ENCODE data around the gene GPATCH8. TPM values are rescaled to one million over a fixed set of nuclear protein-coding genes. Genes with fewer than 3 reads are reported as not detected.
"Not testable (repeated sequence)": the region's sequence is repeated elsewhere in the genome, so short reads cannot be mapped to it uniquely, and the experiment has no call there.

The GPATCH8 gene
- total RNA-seq, 4 donors from 2014 or later = 52.7 to 106 (median 57.7) TPM

DNA sequence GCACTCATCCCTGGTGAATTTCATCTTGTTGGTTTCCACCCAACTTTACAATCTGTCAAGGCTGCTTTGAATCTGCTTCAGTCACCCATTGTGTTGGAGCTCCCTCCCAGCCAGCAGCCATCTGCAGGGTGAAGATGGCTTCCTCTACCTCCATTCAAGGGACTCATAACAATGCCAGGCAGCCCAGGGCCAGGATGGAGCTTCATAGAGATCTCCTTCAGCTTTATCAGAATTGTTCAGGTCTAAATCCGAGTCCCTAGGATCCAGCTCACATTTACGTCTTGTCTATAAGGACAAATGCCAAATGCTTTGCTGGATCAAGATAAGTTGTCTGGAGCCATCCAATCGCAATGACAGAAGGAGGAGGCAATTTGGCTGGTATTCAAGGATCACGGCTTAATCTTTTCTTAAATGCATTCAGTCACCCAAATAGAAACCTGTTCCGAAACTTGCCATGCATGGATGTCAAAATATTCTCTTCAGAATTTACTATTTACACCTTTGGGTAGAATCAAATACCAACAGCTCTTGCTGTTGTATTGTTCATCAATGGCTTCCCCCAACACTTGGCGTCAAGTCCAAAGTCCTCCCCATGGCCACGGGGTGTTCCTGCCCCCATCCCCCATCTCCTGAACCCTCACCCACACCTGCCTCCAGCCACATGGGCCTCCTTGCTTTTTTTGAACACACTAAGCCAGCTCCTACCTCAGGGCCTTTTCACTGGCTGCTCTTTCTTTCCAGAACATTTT lies 135.8 kb downstream of the GPATCH8 start:
- DNase-seq = peak; percentile 40
- H3K9me3 ChIP-seq = no peaks in the 10 kb centered on the region
- 30 to 33% methylated on average over 7 of the region's 7 CpGs for WGBS, 2 donors

DNA sequence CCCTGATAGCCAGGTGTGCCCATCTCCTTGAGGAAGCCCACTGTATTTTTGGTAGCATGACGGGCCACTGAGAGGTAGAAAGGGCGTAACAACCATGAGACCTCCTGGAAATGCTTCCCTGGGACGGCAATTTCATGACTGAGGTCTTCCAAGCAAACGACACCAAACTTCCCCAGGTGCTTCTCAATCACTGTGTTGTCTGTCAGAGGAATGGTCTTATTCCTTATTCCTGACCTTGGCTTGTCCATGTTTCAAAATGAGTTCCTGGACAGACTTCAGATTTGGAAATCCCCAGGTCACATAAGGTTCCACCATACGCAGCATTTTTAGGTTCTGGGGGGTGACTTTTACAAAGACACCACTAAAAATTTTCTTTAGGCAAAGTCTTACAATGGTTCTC lies 138.2 kb downstream of the GPATCH8 start:
- H3K4me3 ChIP-seq (replicated peaks in 1 of 3); DNase-seq; H3K27me3 ChIP-seq; H3K9me3 ChIP-seq; H3K36me3 ChIP-seq; intact Hi-C loops (cut with DNase I): not testable (repeated sequence)
- H3K4me1 ChIP-seq = peaks cover 43 to 51% of the 10 kb centered on the region in 2 donors
- peak overlapping the region in 2 of 3 donors; percentile 31 to 49 for H3K27ac ChIP-seq
- WGBS, 2 donors = 88 to 95% methylated on average over 5 of the region's 5 CpGs

More for the DNA sequence above, 135.8 kb downstream of the GPATCH8 start:
- intact Hi-C loops (cut with DNase I) = no loop called here
- no peaks in the 10 kb centered on the region for H3K36me3 ChIP-seq
- H3K4me1 ChIP-seq = peaks cover 32 to 38% of the 10 kb centered on the region in 2 donors
- no peaks in the 10 kb centered on the region for H3K27me3 ChIP-seq
- H3K27ac ChIP-seq = peak overlapping the region; percentile 12 to 58 (median 47)
- H3K4me3 ChIP-seq (replicated peaks in 1 of 3) = no peak overlapping the region
- no peak for TF ChIP-seq POLR2A (IDR thresholded peaks at IDR 0.05)
- TF ChIP-seq, protein P1, sequence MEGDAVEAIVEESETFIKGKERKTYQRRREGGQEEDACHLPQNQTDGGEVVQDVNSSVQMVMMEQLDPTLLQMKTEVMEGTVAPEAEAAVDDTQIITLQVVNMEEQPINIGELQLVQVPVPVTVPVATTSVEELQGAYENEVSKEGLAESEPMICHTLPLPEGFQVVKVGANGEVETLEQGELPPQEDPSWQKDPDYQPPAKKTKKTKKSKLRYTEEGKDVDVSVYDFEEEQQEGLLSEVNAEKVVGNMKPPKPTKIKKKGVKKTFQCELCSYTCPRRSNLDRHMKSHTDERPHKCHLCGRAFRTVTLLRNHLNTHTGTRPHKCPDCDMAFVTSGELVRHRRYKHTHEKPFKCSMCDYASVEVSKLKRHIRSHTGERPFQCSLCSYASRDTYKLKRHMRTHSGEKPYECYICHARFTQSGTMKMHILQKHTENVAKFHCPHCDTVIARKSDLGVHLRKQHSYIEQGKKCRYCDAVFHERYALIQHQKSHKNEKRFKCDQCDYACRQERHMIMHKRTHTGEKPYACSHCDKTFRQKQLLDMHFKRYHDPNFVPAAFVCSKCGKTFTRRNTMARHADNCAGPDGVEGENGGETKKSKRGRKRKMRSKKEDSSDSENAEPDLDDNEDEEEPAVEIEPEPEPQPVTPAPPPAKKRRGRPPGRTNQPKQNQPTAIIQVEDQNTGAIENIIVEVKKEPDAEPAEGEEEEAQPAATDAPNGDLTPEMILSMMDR (IDR thresholded peaks at IDR 0.05) = no peak

DNA sequence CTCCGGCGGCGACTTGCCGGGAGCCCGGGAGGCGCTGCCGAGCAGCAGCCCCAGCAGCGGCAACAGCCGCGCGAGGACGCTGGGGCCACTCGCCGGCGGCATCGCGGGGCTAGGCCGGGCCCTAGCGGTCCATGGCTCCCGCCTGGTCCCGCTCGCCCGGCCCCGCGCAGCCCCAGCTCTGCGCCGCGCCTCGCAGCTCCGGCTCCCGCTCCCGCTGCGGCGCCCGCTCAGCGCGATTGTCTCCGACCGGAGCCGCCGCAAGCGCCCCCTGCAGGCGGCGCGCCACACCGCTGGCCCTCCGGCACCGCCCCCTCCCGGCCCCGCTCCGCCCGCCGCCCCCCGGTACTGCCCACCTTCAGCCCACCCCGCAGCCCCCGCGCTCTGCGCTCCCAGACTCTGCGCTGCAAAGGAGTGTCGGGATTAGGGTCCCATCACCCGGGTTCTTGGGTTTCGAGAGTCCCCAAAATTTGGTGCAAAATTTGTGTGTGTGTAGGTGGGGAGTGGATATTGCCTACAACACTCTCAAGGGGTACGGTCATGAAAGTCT lies 139.5 kb downstream of the GPATCH8 start, which contains the start of gene FAM171A2:
Gene FAM171A2, minus strand, starts transcription at position 241 of the 547 bp plus-strand sequence. Its CDS starts 139 bp downstream, at position 102.
- peak within 1 kb of the TSS; percentile 52 to 62 (median 56) for H3K4me3 ChIP-seq (replicated peaks in 1 of 3)
- TF ChIP-seq POLR2A (IDR thresholded peaks at IDR 0.05) = peak in 1 of 2 donors; percentile 52
- TF ChIP-seq, protein P1 (IDR thresholded peaks at IDR 0.05) = peak in 4 of 6 experiments; percentile 70 to 98 (median 74)
- peaks cover 43 to 51% of the 10 kb centered on the region in 2 donors for H3K4me1 ChIP-seq
- whole genome bisulfite sequencing, 2 donors = 0 to 4% methylated on average over 9 to 17 of the region's 63 CpGs
- H3K27me3 ChIP-seq = no peaks in the 10 kb centered on the region
- H3K27ac ChIP-seq = no peak within 1 kb of the TSS
- DNase-seq = peak; percentile 55 to 63
- intact Hi-C loops (cut with DNase I) = no loop called here
- no peaks in the 10 kb centered on the region for H3K36me3 ChIP-seq
- no peaks in the 10 kb centered on the region for H3K9me3 ChIP-seq

DNA sequence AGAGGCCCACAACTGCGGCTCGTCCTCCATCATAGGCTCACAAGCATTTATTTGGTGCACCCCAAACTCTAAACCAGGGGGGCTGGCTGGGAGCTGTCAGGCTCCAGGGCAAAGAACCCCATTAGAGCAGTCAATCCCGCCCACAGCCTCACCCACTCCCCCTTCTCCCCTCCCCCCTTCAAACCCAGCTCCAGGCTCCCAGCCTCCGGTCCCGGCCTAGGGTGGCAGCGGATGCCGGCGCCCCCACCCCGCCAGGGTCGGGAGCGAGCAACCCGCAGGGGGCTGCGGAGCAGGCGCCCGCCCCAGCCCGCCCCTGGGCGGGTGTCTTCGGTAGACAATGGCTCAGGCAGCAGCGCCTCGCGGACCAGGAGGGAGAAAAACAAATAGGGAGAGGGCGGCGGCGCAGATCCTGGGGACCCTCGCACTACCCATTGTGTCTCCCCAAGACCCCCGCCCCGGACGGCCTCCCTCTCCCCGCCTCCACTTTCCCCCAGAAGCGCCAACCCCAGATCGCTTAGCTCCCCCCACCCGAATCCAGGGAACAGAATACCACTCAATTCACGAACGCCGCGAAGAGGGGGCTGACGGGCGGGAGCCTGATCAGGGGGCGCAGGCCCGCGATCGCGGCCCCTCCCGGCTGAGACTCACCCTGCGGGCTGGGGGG lies 140.1 kb downstream of the GPATCH8 start:
- Histone ChIP-seq H3K27ac (no peak overlapping the region), H3K9me3 (no peaks in the 10 kb centered on the region), H3K36me3 (no peaks in the 10 kb centered on the region), H3K4me1 (peaks cover 43 to 46% of the 10 kb centered on the region in 2 donors), H3K27me3 (no peaks in the 10 kb centered on the region), H3K4me3 (replicated peaks in 1 of 3) (peak overlapping the region; percentile 52 to 62 (median 56))
- intact Hi-C loops (cut with DNase I) = no loop called here
- DNase-seq = peak in 1 of 2 donors; percentile 19
- TF ChIP-seq, protein P1 (IDR thresholded peaks at IDR 0.05) = no peak
- TF ChIP-seq POLR2A (IDR thresholded peaks at IDR 0.05) = no peak
- WGBS, 2 donors = 0 to 7% methylated on average over 3 to 7 of the region's 45 CpGs

DNA sequence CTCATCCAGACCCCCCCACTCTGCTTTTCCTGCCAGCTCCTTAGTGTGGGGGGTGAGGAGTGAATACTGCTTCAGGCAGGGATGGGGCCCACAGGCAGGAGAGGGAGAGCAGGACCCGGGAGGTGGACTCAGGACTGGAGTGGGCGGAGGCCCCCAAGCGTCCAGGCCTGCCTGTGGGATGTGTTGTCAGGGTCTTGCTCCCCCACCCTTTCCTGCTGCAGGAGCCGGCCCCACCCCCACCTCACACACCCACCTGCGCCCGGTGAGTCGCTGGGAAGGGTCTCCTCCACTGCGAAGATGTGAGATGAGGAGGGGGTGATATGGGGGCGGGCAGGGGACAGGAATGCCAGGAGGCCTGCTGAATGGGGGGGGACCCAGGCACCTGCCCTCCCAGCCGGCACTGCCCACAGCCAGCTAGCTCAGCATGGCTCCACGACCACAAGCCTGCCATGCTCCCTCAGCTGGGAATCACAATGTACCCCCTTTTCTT lies 140.7 kb downstream of the GPATCH8 start:
- Histone ChIP-seq H3K4me1 (peaks cover 40 to 43% of the 10 kb centered on the region in 2 donors), H3K27ac (no peak overlapping the region), H3K9me3 (no peaks in the 10 kb centered on the region), H3K4me3 (replicated peaks in 1 of 3) (peak overlapping the region in 1 of 3 donors; percentile 62), H3K27me3 (no peaks in the 10 kb centered on the region), H3K36me3 (no peaks in the 10 kb centered on the region)
- TF ChIP-seq, protein P1 (IDR thresholded peaks at IDR 0.05) = no peak
- TF ChIP-seq POLR2A (IDR thresholded peaks at IDR 0.05) = no peak
- WGBS, 2 donors = 0 to 31% methylated on average over 2 to 5 of the region's 11 CpGs
- intact Hi-C loops (cut with DNase I) = no loop called here
- DNase-seq = no peak
